Cardiac muscle cell (in vitro differentiated cells and primary cell): ENCODE data around the gene DHCR24. TPM values are rescaled to one million over a fixed set of nuclear protein-coding genes. Genes with fewer than 3 reads are reported as not detected.
A peak's percentile ranks its signal among the peaks of the same experiment; 100 is the strongest.

Source experiments
- DNase-seq, 2 donors: peaks; one replicate each; pipeline versions ENCODE4 v3.0.0 to v3.0.0-alpha.2; 2010 to 2017; ENCODE audit warnings: low read depth in 1 of 2, low spot score in 1 of 2
- H3K27ac ChIP-seq: fragments of 200-600 bp; sonication (generic); 2 replicates; pipeline ENCODE4 v1.5.1; 2016
- H3K27me3 ChIP-seq: fragments of 200-600 bp; sonication (generic); 2 replicates; pipeline ENCODE4 v1.6.0; 2016; ENCODE audit warnings: control low read depth
- H3K36me3 ChIP-seq: fragments of 200-600 bp; sonication (generic); 2 replicates; pipeline ENCODE4 v1.5.1; 2016; ENCODE audit warnings: control low read depth
- H3K4me1 ChIP-seq: fragments of 200-600 bp; sonication (generic); 2 replicates; pipeline ENCODE4 v1.8.1; 2017; ENCODE audit warnings: low read depth, mild to moderate bottlenecking, mixed run types
- H3K4me3 ChIP-seq: fragments of 200-600 bp; sonication (generic); 2 replicates; pipeline ENCODE4 v1.5.1; 2016; ENCODE audit warnings: mild to moderate bottlenecking
- H3K9me3 ChIP-seq: fragments of 200-600 bp; sonication (generic); 2 replicates; pipeline ENCODE4 v1.5.1; 2017; ENCODE audit warnings: low read depth, mild to moderate bottlenecking, control low read depth
- polyA plus RNA-seq: library from polyadenylated mRNA; unstranded; fragments of >200 nt; fragmentation: Nextera tagmentation; extraction: Ambion mirVana; gene quantifications from 2 replicates; pipeline ENCODE4 v1.2.1, GENCODE V29; 2016
- total RNA-seq: library from RNA; depleted of rRNA; stranded (reverse); fragments of >200 nt; gene quantifications from 2 replicates; pipeline ENCODE4 v1.2.3, GENCODE V29; 2016
- TF ChIP-seq, protein P1 (sequence below): IDR thresholded peaks from 2 replicates; pipeline ENCODE4 v1.5.1; 2012; ENCODE audit warnings: low read depth, mild to moderate bottlenecking, low read length

DHCR24 gene
- total and polyA plus RNA-seq, 2 experiments from 2014 or later: 144 to 181 TPM

DNA sequence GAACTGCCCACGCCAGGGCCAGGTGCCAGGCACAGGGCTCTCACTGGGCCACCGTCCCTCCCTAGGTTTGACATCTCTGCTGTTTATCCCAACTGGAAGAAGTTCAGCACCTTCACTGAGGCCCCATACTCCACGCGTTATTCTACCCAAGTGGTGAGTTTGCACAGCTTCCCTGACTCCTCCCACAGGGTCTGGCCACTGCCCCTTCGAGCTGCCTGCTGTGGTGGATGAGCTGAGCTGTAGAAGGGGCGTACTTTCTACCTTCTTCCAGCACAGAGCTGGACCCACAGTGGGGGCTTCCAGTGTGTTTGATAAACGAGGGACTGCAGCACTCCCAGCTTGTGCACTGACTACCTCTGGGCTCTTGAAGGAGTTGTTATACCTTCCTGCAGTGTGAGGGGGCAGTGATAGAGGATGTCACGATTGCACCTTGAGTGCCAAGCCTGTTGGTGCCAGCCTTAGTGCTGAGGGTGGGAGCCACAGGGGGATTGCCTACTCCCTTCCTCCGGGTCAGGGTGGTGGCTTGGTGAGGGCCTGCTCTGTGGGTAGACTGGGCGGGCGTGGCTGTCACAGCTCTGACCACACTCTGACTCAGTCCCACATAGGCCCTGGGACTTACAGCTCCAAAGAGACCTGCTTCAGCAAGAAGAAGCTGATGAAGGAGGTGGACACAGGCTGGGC is 79.9 kb downstream of the DHCR24 start:
- no peaks in the 10 kb centered on the region for H3K36me3 ChIP-seq
- no peak for DNase-seq
- TF ChIP-seq, protein P1, sequence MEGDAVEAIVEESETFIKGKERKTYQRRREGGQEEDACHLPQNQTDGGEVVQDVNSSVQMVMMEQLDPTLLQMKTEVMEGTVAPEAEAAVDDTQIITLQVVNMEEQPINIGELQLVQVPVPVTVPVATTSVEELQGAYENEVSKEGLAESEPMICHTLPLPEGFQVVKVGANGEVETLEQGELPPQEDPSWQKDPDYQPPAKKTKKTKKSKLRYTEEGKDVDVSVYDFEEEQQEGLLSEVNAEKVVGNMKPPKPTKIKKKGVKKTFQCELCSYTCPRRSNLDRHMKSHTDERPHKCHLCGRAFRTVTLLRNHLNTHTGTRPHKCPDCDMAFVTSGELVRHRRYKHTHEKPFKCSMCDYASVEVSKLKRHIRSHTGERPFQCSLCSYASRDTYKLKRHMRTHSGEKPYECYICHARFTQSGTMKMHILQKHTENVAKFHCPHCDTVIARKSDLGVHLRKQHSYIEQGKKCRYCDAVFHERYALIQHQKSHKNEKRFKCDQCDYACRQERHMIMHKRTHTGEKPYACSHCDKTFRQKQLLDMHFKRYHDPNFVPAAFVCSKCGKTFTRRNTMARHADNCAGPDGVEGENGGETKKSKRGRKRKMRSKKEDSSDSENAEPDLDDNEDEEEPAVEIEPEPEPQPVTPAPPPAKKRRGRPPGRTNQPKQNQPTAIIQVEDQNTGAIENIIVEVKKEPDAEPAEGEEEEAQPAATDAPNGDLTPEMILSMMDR: no peak
- no peaks in the 10 kb centered on the region for H3K4me1 ChIP-seq
- H3K27ac ChIP-seq: no peak overlapping the region
- no peak overlapping the region for H3K4me3 ChIP-seq
- no peaks in the 10 kb centered on the region for H3K9me3 ChIP-seq
- H3K27me3 ChIP-seq: no peaks in the 10 kb centered on the region

DNA sequence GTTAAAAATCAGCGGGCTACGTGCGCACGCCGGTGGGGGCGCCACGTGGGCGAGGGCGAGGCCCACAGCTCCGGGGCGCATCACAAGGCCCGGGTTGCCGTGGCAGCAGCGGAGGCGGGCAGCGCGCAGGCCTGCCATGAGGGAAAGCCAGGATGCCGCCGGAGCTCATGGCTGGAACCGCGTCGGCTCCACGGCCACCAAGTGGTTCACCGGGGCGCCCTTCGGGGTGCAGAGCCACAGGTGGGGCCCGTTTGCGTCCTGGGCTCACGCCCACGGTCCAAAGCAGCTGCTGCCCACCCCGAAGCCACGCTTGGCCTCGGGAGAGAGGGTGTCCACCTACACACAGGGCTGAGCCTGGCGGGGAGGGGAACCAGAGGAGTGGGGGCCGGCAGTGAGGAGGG is 81.0 kb downstream of the DHCR24 start:
- no peaks in the 10 kb centered on the region for H3K4me1 ChIP-seq
- H3K27me3 ChIP-seq: peaks cover 10% of the 10 kb centered on the region
- DNase-seq: no peak
- TF ChIP-seq, protein P1: no peak
- no peak overlapping the region for H3K27ac ChIP-seq
- no peak overlapping the region for H3K4me3 ChIP-seq
- no peaks in the 10 kb centered on the region for H3K36me3 ChIP-seq
- no peaks in the 10 kb centered on the region for H3K9me3 ChIP-seq

DNA sequence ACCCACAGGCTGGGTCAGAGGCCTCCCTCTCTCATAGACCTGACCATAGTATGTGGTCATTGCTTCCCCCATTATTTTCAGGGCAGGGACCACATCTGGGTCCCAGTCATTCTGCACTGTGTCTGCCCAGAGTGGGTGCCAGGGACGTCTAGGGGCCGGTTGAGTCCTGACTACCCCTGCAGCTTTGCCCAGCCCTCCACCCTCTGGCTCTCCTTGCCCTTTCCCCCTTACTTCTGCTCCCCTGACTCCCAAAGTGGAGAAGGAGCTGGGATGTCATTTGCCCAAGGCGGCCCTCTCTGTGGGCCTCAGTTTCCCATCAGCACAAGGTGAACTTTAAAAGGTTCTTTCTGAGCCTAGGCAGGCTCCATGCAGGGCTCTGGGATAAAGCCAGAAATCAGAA is 81.5 kb downstream of the DHCR24 start:
- TF ChIP-seq, protein P1: no peak
- Histone ChIP-seq H3K36me3 (no peaks in the 10 kb centered on the region), H3K4me3 (no peak overlapping the region), H3K4me1 (no peaks in the 10 kb centered on the region), H3K27me3 (peaks cover 16% of the 10 kb centered on the region), H3K9me3 (no peaks in the 10 kb centered on the region), H3K27ac (no peak overlapping the region)
- DNase-seq: no peak

DNA sequence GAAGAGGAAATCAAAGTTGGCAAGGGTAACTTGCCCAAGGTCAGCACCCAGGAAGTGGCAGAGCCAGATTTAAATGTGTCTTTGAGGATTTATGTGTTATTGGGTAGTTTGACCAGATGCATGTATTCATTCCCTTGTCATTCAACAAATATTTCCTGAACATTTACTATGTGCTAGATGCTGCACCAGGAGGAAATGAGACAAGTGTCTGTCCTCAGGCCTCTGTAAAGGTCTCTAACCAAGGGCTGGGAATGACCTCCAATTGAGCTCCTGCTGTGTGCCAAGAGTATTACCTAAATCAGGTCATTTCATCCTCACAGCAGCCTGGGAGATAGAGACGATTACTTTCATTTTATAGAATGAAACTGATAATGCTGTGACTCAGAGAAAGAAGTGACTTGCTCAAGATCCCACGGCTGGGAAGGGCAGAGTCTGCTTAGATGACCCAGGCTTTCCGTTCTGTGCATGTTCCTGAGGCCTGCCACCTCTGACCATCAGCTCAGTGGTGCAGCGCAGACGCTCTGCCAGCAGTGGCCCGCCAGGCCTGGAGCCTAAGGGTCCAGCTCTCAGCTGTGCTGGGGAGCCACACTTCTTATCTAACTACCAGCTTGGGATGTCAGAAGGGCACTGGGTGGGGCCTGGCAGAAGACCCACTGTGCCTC is 82.4 kb downstream of the DHCR24 start:
- no peak overlapping the region for H3K4me3 ChIP-seq
- DNase-seq: no peak

DNA sequence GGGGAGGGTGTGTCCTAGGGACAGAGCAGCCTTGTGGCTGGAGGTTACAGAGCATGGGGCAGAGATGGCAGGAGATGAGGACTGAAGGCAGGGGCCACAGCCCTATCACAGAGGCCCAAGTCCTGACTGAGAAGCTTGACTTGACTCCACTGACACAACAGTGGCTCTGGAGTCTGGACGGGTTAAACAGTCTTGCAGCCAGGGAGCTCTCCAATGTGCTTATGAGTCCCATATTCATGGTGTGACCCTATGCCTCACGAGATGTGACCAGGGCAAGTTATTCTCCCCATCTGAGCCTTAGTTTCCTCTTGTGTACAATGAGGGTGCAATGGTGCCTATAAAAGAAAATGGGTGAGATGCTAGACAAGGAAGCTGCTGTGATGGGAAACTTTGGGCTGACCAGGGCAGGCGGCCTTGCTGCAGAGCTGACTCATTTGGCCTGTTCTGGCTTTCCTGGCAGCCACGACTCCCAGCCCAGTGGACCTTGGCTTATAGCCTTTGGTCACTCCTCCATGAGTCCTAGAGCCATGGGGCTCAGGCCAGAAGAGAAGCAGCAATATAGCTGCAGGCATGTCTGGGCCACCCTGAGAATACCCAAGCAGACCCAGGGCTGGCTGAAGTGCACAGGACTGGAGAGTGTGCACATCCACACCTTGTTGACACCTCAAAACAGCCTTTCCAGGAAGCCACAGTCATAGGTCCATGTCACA is 83.1 kb downstream of the DHCR24 start:
- Histone ChIP-seq H3K27me3 (peaks cover 17% of the 10 kb centered on the region), H3K27ac (no peak overlapping the region), H3K9me3 (no peaks in the 10 kb centered on the region), H3K36me3 (no peaks in the 10 kb centered on the region), H3K4me3 (no peak overlapping the region), H3K4me1 (no peaks in the 10 kb centered on the region)
- peak; percentile 48 to 56 for DNase-seq
- TF ChIP-seq, protein P1: no peak

More for the DNA sequence above, 82.4 kb downstream of the DHCR24 start:
- H3K9me3 ChIP-seq: no peaks in the 10 kb centered on the region
- no peaks in the 10 kb centered on the region for H3K4me1 ChIP-seq
- H3K36me3 ChIP-seq: no peaks in the 10 kb centered on the region
- peaks cover 17% of the 10 kb centered on the region for H3K27me3 ChIP-seq
- no peak overlapping the region for H3K27ac ChIP-seq
- TF ChIP-seq, protein P1: no peak
